HL-60 (cell line): ENCODE measurements around the gene TPO.

ENCODE experiments used
- DNase-seq, 2 experiments: peaks; one replicate each; pipeline ENCODE4 v3.0.0-alpha.2; 2010 to 2020; ENCODE audit warnings: low read depth in 1 of 2, low spot score in 1 of 2
- H3K27ac ChIP-seq: fragments of 250-450 bp; sonication (Bioruptor Pico); replicated peaks from 2 replicates; pipeline ENCODE4 v1.5.1; 2020; ENCODE audit warnings: mild to moderate bottlenecking, moderate library complexity
- H3K27me3 ChIP-seq: fragments of 250-450 bp; sonication (Bioruptor Pico); 2 replicates; pipeline ENCODE4 v1.5.1; 2021; ENCODE audit warnings: mild to moderate bottlenecking, moderate library complexity; ENCODE audit not compliant: insufficient read depth, poor library complexity, severe bottlenecking
- H3K4me3 ChIP-seq: replicated peaks from 2 replicates; pipeline ENCODE4 v1.5.1; 2011; ENCODE audit warnings: mild to moderate bottlenecking, control low read depth, low read length; ENCODE audit not compliant: insufficient read depth
- GABPA ChIP-seq: IDR thresholded peaks from 2 replicates; pipeline ENCODE4 v1.6.1; 2012; ENCODE audit warnings: low read depth
- POLR2AphosphoS5 ChIP-seq: IDR thresholded peaks from 2 replicates; pipeline ENCODE4 v1.6.1; 2012; ENCODE audit warnings: low read depth
- SPI1 ChIP-seq: IDR thresholded peaks from 2 replicates; pipeline ENCODE4 v1.6.1; 2012; ENCODE audit warnings: low read depth, mild to moderate bottlenecking, borderline replicate concordance
- TF ChIP-seq, protein P1 (sequence below): IDR thresholded peaks from 2 replicates; pipeline ENCODE4 v1.6.1; 2012; ENCODE audit warnings: low read depth; ENCODE audit not compliant: insufficient replicate concordance
- TF ChIP-seq, protein P2 (sequence below): IDR thresholded peaks from one replicate; pipeline ENCODE4 v1.5.1; 2011; ENCODE audit warnings: low read length, control low read depth, inconsistent platforms; ENCODE audit not compliant: insufficient read depth

The TPO gene

DNA sequence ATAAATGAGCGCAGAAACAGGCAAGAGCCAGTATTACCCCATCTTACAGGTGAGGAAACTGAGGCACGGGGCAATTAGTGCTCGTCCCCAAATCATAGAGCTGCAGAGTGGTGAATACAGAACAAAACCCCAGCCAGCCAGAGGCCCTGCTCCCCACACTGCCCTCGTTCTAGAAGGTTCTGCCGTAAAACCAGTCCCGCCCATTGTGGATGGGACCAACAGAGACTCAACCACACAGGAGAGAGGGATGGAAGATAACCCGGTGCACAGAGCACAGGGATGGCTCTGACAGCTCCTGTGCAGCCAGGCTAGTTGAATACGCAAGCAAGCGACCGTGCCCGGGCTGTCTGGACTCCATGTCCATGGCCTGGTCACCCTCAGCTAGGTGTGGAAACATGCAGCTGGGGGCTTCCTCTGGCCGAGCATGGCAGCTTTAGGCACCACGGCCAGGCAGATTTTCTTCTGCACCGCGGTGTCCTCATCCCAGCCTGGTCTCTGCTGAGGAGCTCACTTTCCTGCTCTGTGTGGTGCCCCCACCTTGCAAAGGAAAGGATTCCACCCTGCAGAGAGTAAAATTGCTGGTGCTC lies 146.4 kb downstream of the TPO start:
- Histone ChIP-seq H3K27ac (no peak overlapping the region), H3K4me3 (no peak overlapping the region), H3K27me3 (no peaks in the 10 kb centered on the region)
- no peak for DNase-seq
- TF ChIP-seq, protein P1, sequence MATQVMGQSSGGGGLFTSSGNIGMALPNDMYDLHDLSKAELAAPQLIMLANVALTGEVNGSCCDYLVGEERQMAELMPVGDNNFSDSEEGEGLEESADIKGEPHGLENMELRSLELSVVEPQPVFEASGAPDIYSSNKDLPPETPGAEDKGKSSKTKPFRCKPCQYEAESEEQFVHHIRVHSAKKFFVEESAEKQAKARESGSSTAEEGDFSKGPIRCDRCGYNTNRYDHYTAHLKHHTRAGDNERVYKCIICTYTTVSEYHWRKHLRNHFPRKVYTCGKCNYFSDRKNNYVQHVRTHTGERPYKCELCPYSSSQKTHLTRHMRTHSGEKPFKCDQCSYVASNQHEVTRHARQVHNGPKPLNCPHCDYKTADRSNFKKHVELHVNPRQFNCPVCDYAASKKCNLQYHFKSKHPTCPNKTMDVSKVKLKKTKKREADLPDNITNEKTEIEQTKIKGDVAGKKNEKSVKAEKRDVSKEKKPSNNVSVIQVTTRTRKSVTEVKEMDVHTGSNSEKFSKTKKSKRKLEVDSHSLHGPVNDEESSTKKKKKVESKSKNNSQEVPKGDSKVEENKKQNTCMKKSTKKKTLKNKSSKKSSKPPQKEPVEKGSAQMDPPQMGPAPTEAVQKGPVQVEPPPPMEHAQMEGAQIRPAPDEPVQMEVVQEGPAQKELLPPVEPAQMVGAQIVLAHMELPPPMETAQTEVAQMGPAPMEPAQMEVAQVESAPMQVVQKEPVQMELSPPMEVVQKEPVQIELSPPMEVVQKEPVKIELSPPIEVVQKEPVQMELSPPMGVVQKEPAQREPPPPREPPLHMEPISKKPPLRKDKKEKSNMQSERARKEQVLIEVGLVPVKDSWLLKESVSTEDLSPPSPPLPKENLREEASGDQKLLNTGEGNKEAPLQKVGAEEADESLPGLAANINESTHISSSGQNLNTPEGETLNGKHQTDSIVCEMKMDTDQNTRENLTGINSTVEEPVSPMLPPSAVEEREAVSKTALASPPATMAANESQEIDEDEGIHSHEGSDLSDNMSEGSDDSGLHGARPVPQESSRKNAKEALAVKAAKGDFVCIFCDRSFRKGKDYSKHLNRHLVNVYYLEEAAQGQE = no peak
- TF ChIP-seq, protein P2, sequence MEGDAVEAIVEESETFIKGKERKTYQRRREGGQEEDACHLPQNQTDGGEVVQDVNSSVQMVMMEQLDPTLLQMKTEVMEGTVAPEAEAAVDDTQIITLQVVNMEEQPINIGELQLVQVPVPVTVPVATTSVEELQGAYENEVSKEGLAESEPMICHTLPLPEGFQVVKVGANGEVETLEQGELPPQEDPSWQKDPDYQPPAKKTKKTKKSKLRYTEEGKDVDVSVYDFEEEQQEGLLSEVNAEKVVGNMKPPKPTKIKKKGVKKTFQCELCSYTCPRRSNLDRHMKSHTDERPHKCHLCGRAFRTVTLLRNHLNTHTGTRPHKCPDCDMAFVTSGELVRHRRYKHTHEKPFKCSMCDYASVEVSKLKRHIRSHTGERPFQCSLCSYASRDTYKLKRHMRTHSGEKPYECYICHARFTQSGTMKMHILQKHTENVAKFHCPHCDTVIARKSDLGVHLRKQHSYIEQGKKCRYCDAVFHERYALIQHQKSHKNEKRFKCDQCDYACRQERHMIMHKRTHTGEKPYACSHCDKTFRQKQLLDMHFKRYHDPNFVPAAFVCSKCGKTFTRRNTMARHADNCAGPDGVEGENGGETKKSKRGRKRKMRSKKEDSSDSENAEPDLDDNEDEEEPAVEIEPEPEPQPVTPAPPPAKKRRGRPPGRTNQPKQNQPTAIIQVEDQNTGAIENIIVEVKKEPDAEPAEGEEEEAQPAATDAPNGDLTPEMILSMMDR = no peak
- TF ChIP-seq POLR2AphosphoS5 = no peak

DNA sequence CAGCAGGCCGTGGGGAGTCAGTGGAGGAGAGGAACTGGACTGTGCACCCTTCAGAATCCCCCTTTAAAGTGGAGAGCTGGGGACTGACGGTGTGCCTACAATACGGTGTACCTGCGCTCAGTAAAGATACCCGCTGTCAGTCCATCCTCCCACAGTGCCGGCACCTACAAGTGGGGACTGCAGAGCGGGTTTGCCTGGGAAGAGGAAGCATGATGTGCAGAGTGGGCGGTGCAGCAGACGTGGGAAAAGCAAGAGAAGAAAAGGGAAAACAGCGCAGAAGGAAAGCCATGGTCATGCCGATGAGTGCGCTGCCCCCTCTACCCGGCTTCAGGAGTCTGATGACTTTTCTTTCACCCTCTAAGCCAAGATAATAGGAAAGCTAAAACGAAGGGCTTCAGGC lies 148.0 kb downstream of the TPO start:
- DNase-seq = no peak
- TF ChIP-seq, protein P2 = no peak
- TF ChIP-seq SPI1 = no peak
- TF ChIP-seq POLR2AphosphoS5 = no peak
- no peak for TF ChIP-seq GABPA
- TF ChIP-seq, protein P1 = no peak

DNA sequence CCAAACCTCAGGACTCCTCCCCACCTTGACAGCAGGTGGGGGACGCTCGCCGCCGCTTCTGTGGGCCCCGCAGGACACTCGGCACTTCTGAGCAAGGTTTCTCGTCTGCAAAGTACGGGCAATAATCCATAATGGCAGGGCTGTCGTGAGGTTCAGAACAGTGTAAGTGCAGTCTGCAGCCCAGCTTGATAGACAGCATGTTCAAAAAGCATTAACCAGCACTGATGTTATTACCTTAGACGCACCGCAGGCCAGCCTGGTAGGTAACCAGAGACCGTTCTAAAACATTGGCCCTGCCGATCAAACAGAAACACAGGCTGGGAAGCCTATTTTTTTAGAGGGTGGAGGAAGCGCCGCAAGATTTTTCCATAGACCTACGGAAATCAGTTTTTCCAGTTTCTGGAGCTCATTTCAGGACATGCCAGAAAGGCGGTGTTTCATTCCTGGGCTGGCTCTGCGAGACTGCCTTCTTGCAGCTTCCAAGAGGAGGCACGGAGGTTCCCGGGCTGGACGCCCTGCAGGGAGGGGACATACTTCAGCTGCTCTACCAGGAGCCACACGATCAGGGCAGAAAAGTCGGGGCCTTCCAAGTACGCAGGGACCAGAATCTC lies 148.7 kb downstream of the TPO start:
- DNase-seq = no peak
- H3K4me3 ChIP-seq = no peak overlapping the region
- no peak for TF ChIP-seq GABPA
- TF ChIP-seq SPI1 = no peak
- TF ChIP-seq, protein P2 = no peak
- TF ChIP-seq, protein P1 = no peak
- no peak for TF ChIP-seq POLR2AphosphoS5
- no peak overlapping the region for H3K27ac ChIP-seq
- no peaks in the 10 kb centered on the region for H3K27me3 ChIP-seq

More for the DNA sequence above, 148.0 kb downstream of the TPO start:
- H3K27ac ChIP-seq = no peak overlapping the region
- no peak overlapping the region for H3K4me3 ChIP-seq
- no peaks in the 10 kb centered on the region for H3K27me3 ChIP-seq
